GM23338 (cell line): ENCODE data around the gene PEX19. TPM values are rescaled to one million over a fixed set of nuclear protein-coding genes. Genes with fewer than 3 reads are reported as not detected.

Source experiments
- ATAC-seq: fragments of 200-7000 bp; cut with Tn5 transposase; 3 replicates; pipeline ENCODE4 v1.9.1; 2020
- DNase-seq: peaks from one replicate; pipeline ENCODE4 v3.0.0-alpha.2; 2015; ENCODE audit warnings: low spot score
- H2AFZ ChIP-seq: fragments of 200-600 bp; sonication (generic); 2 replicates; pipeline ENCODE4 v1.8.0; 2016; ENCODE audit warnings: antibody characterized with exemption, mild to moderate bottlenecking, moderate library complexity
- H3F3A ChIP-seq: fragments of 200-600 bp; sonication (generic); replicated peaks from 2 replicates; pipeline ENCODE4 v1.8.0; 2017; ENCODE audit warnings: antibody characterized with exemption, mixed run types, low read depth
- H3K27ac ChIP-seq: fragments of 200-600 bp; sonication (generic); 2 replicates; pipeline ENCODE4 v1.6.1; 2016; ENCODE audit warnings: low read depth
- H3K27me3 ChIP-seq: fragments of 200-600 bp; sonication (generic); 2 replicates; pipeline ENCODE4 v1.8.0; 2016; ENCODE audit warnings: mild to moderate bottlenecking, mixed run types, moderate library complexity; ENCODE audit not compliant: insufficient read depth
- H3K36me3 ChIP-seq: fragments of 200-600 bp; sonication (generic); 2 replicates; pipeline ENCODE4 v1.8.0; 2016; ENCODE audit warnings: mild to moderate bottlenecking; ENCODE audit not compliant: insufficient read depth
- H3K4me1 ChIP-seq: fragments of 200-600 bp; sonication (generic); 2 replicates; pipeline ENCODE4 v1.8.0; 2016; ENCODE audit warnings: mild to moderate bottlenecking, moderate library complexity; ENCODE audit not compliant: insufficient read depth
- H3K4me2 ChIP-seq: fragments of 200-600 bp; sonication (generic); 2 replicates; pipeline ENCODE4 v1.7.1; 2017; ENCODE audit warnings: mixed run types
- H3K4me3 ChIP-seq: fragments of 200-600 bp; sonication (generic); 2 replicates; pipeline ENCODE4 v1.6.1; 2016; ENCODE audit warnings: mixed run types
- H3K79me2 ChIP-seq: fragments of 200-600 bp; sonication (generic); replicated peaks from 2 replicates; pipeline ENCODE4 v1.8.0; 2017; ENCODE audit warnings: mild to moderate bottlenecking; ENCODE audit not compliant: insufficient read depth
- H3K9me2 ChIP-seq: fragments of 200-600 bp; sonication (generic); 2 replicates; pipeline ENCODE4 v1.8.0; 2017; ENCODE audit not compliant: insufficient read depth
- H4K20me1 ChIP-seq: fragments of 200-600 bp; sonication (generic); replicated peaks from 2 replicates; pipeline ENCODE4 v1.8.0; 2017; ENCODE audit warnings: mild to moderate bottlenecking; ENCODE audit not compliant: insufficient read depth
- H3K27ac Mint-ChIP-seq: 2 replicates; pipeline ENCODE4 v1.8.0; 2020; ENCODE audit warnings: inconsistent platforms, mild to moderate bottlenecking, moderate library complexity, mixed read lengths
- H3K27me3 Mint-ChIP-seq: 3 replicates; pipeline ENCODE4 v1.8.0; 2022; ENCODE audit warnings: low read depth, mild to moderate bottlenecking, moderate library complexity, mixed read lengths, inconsistent platforms; ENCODE audit not compliant: insufficient read depth, poor library complexity
- H3K36me3 Mint-ChIP-seq: 3 replicates; pipeline ENCODE4 v1.8.0; 2021; ENCODE audit warnings: low read depth, mild to moderate bottlenecking, inconsistent platforms, moderate library complexity, mixed read lengths
- H3K4me1 Mint-ChIP-seq: 3 replicates; pipeline ENCODE4 v1.8.0; 2020; ENCODE audit warnings: mild to moderate bottlenecking, inconsistent platforms, mixed read lengths
- H3K4me3 Mint-ChIP-seq: 3 replicates; pipeline ENCODE4 v1.8.0; 2021; ENCODE audit warnings: moderate library complexity, mild to moderate bottlenecking, inconsistent platforms, mixed read lengths
- H3K9me3 Mint-ChIP-seq: 3 replicates; pipeline ENCODE4 v1.8.0; 2020; ENCODE audit warnings: moderate library complexity, mild to moderate bottlenecking, inconsistent platforms, mixed read lengths
- CREB1 ChIP-seq: fragments of 250-450 bp; sonication (Bioruptor Pico); IDR thresholded peaks from 2 replicates; pipeline ENCODE4 v1.5.0; 2020; ENCODE audit warnings: low read depth, mild to moderate bottlenecking, moderate library complexity
- EZH2 ChIP-seq: fragments of 200-600 bp; sonication (generic); IDR thresholded peaks from one replicate; pipeline ENCODE4 v1.8.0; 2017; ENCODE audit warnings: antibody characterized with exemption, mild to moderate bottlenecking, low read depth; ENCODE audit not compliant: unreplicated experiment
- EZH2phosphoT487 ChIP-seq: fragments of 200-600 bp; sonication (generic); IDR thresholded peaks from one replicate; pipeline ENCODE4 v1.8.1; 2018; ENCODE audit warnings: antibody characterized with exemption; ENCODE audit not compliant: unreplicated experiment
- JUNB ChIP-seq: IDR thresholded peaks from one replicate; pipeline ENCODE4 v1.6.1; 2016; ENCODE audit warnings: antibody characterized with exemption; ENCODE audit not compliant: unreplicated experiment
- NANOG ChIP-seq: IDR thresholded peaks from 2 replicates; pipeline ENCODE4 v1.6.1; 2016; ENCODE audit warnings: antibody characterized with exemption, borderline replicate concordance
- POLR2AphosphoS5 ChIP-seq: IDR thresholded peaks from 2 replicates; pipeline ENCODE4 v1.6.1; 2016; ENCODE audit warnings: antibody characterized with exemption, low read depth
- STAT1 ChIP-seq: IDR thresholded peaks from one replicate; pipeline ENCODE4 v1.6.1; 2016; ENCODE audit warnings: antibody characterized with exemption; ENCODE audit not compliant: unreplicated experiment
- ZNF114 ChIP-seq: fragments of 250-450 bp; sonication (Bioruptor Pico); IDR thresholded peaks from 2 replicates; pipeline ENCODE4 v1.5.0; 2020; ENCODE audit warnings: mild to moderate bottlenecking, moderate library complexity
- ZNF331 ChIP-seq: fragments of 250-450 bp; sonication (Bioruptor Pico); IDR thresholded peaks from 2 replicates; pipeline ENCODE4 v1.5.0; 2020; ENCODE audit warnings: low read depth, mild to moderate bottlenecking, moderate library complexity
- polyA plus RNA-seq: library from polyadenylated mRNA; unstranded; fragments of >200 nt; fragmentation: Nextera tagmentation; extraction: Ambion mirVana; gene quantifications from 2 replicates; pipeline ENCODE4 v1.2.1, GENCODE V29; 2016
- total RNA-seq: library from RNA; depleted of rRNA; stranded (reverse); fragments of >200 nt; shearing (Covaris generic); gene quantifications from 2 replicates; pipeline ENCODE4 v1.2.3, GENCODE V29; 2014
- TF ChIP-seq, protein P1 (sequence below): IDR thresholded peaks from 2 replicates; pipeline ENCODE4 v1.6.1; 2016; ENCODE audit warnings: antibody characterized with exemption
- TF ChIP-seq, protein P2 (sequence below): IDR thresholded peaks from one replicate; pipeline ENCODE4 v1.6.1; 2018; ENCODE audit warnings: antibody characterized with exemption; ENCODE audit not compliant: unreplicated experiment
- TF ChIP-seq, protein P3 (sequence below), 2 experiments: fragments of 200-600 bp in 1 of 2; sonication (generic) in 1 of 2; conservative IDR thresholded peaks; 2 replicates each; pipeline versions ENCODE4 v1.5.1 to v1.6.1; 2016 to 2017; ENCODE audit warnings: antibody characterized with exemption in 2 of 2, low read depth in 2 of 2, mild to moderate bottlenecking in 2 of 2, moderate library complexity in 1 of 2
- TF ChIP-seq, protein P4 (sequence below): fragments of 250-450 bp; sonication (Bioruptor Pico); IDR thresholded peaks from 2 replicates; pipeline ENCODE4 v1.5.0; 2020; ENCODE audit warnings: mild to moderate bottlenecking, moderate library complexity

Gene PEX19
- total and polyA plus RNA-seq, 2 experiments from 2014 or later, result 21.8 to 56.7 TPM

DNA sequence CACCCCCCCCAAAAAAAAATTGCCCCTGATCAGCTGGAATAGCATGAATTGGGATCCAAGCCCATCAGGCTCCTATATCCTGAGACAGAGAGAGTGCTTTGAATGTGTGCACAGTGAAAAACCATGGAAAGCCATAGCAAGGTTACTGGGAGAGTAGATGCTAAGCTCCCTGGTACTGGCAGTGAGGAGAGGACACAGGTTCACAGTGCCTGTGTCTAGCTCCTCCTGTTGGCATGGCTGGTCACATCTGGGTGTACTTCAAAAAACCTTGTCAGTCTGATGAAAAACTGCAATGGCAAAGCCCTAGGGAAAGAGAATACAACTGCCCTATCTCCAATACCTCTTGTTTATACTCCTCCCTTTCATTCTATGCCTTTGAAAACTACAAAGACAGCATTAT, 45.2 kb upstream of the PEX19 start:
- peaks cover 59% of the 10 kb centered on the region for H3K36me3 Mint-ChIP-seq
- ATAC-seq, result no peak
- H3K27ac Mint-ChIP-seq, result no peak overlapping the region

More for the DNA sequence above, 45.2 kb upstream of the PEX19 start:
- H3K36me3 ChIP-seq, result peaks cover 54% of the 10 kb centered on the region
- H4K20me1 ChIP-seq, result peaks cover 24% of the 10 kb centered on the region
- H3K27me3 Mint-ChIP-seq, result peaks cover 1% of the 10 kb centered on the region
- no peak overlapping the region for H3K27ac ChIP-seq
- no peak overlapping the region for H3K4me2 ChIP-seq
- no peaks in the 10 kb centered on the region for H3K9me3 Mint-ChIP-seq
- DNase-seq, result no peak
- no peaks in the 10 kb centered on the region for H3F3A ChIP-seq
- H2AFZ ChIP-seq, result no peak overlapping the region
- no peaks in the 10 kb centered on the region for H3K4me1 ChIP-seq
- TF ChIP-seq EZH2, result no peak
- TF ChIP-seq, protein P1, sequence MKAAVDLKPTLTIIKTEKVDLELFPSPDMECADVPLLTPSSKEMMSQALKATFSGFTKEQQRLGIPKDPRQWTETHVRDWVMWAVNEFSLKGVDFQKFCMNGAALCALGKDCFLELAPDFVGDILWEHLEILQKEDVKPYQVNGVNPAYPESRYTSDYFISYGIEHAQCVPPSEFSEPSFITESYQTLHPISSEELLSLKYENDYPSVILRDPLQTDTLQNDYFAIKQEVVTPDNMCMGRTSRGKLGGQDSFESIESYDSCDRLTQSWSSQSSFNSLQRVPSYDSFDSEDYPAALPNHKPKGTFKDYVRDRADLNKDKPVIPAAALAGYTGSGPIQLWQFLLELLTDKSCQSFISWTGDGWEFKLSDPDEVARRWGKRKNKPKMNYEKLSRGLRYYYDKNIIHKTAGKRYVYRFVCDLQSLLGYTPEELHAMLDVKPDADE, result no peak
- no peak for TF ChIP-seq NANOG
- no peak for TF ChIP-seq STAT1
- no peak for TF ChIP-seq EZH2phosphoT487
- TF ChIP-seq JUNB, result no peak
- TF ChIP-seq CREB1 (CRISPR knock-in tag), result no peak
- TF ChIP-seq ZNF114 (CRISPR knock-in tag), result no peak
- TF ChIP-seq POLR2AphosphoS5, result no peak
- TF ChIP-seq, protein P2, sequence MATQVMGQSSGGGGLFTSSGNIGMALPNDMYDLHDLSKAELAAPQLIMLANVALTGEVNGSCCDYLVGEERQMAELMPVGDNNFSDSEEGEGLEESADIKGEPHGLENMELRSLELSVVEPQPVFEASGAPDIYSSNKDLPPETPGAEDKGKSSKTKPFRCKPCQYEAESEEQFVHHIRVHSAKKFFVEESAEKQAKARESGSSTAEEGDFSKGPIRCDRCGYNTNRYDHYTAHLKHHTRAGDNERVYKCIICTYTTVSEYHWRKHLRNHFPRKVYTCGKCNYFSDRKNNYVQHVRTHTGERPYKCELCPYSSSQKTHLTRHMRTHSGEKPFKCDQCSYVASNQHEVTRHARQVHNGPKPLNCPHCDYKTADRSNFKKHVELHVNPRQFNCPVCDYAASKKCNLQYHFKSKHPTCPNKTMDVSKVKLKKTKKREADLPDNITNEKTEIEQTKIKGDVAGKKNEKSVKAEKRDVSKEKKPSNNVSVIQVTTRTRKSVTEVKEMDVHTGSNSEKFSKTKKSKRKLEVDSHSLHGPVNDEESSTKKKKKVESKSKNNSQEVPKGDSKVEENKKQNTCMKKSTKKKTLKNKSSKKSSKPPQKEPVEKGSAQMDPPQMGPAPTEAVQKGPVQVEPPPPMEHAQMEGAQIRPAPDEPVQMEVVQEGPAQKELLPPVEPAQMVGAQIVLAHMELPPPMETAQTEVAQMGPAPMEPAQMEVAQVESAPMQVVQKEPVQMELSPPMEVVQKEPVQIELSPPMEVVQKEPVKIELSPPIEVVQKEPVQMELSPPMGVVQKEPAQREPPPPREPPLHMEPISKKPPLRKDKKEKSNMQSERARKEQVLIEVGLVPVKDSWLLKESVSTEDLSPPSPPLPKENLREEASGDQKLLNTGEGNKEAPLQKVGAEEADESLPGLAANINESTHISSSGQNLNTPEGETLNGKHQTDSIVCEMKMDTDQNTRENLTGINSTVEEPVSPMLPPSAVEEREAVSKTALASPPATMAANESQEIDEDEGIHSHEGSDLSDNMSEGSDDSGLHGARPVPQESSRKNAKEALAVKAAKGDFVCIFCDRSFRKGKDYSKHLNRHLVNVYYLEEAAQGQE, result no peak
- TF ChIP-seq, protein P3, sequence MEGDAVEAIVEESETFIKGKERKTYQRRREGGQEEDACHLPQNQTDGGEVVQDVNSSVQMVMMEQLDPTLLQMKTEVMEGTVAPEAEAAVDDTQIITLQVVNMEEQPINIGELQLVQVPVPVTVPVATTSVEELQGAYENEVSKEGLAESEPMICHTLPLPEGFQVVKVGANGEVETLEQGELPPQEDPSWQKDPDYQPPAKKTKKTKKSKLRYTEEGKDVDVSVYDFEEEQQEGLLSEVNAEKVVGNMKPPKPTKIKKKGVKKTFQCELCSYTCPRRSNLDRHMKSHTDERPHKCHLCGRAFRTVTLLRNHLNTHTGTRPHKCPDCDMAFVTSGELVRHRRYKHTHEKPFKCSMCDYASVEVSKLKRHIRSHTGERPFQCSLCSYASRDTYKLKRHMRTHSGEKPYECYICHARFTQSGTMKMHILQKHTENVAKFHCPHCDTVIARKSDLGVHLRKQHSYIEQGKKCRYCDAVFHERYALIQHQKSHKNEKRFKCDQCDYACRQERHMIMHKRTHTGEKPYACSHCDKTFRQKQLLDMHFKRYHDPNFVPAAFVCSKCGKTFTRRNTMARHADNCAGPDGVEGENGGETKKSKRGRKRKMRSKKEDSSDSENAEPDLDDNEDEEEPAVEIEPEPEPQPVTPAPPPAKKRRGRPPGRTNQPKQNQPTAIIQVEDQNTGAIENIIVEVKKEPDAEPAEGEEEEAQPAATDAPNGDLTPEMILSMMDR (conservative IDR thresholded peaks at IDR 0.05; ENCODE audit: low read depth in 2 of 2), result no peak; a peak in 1 of 4 replicates
- TF ChIP-seq, protein P4, sequence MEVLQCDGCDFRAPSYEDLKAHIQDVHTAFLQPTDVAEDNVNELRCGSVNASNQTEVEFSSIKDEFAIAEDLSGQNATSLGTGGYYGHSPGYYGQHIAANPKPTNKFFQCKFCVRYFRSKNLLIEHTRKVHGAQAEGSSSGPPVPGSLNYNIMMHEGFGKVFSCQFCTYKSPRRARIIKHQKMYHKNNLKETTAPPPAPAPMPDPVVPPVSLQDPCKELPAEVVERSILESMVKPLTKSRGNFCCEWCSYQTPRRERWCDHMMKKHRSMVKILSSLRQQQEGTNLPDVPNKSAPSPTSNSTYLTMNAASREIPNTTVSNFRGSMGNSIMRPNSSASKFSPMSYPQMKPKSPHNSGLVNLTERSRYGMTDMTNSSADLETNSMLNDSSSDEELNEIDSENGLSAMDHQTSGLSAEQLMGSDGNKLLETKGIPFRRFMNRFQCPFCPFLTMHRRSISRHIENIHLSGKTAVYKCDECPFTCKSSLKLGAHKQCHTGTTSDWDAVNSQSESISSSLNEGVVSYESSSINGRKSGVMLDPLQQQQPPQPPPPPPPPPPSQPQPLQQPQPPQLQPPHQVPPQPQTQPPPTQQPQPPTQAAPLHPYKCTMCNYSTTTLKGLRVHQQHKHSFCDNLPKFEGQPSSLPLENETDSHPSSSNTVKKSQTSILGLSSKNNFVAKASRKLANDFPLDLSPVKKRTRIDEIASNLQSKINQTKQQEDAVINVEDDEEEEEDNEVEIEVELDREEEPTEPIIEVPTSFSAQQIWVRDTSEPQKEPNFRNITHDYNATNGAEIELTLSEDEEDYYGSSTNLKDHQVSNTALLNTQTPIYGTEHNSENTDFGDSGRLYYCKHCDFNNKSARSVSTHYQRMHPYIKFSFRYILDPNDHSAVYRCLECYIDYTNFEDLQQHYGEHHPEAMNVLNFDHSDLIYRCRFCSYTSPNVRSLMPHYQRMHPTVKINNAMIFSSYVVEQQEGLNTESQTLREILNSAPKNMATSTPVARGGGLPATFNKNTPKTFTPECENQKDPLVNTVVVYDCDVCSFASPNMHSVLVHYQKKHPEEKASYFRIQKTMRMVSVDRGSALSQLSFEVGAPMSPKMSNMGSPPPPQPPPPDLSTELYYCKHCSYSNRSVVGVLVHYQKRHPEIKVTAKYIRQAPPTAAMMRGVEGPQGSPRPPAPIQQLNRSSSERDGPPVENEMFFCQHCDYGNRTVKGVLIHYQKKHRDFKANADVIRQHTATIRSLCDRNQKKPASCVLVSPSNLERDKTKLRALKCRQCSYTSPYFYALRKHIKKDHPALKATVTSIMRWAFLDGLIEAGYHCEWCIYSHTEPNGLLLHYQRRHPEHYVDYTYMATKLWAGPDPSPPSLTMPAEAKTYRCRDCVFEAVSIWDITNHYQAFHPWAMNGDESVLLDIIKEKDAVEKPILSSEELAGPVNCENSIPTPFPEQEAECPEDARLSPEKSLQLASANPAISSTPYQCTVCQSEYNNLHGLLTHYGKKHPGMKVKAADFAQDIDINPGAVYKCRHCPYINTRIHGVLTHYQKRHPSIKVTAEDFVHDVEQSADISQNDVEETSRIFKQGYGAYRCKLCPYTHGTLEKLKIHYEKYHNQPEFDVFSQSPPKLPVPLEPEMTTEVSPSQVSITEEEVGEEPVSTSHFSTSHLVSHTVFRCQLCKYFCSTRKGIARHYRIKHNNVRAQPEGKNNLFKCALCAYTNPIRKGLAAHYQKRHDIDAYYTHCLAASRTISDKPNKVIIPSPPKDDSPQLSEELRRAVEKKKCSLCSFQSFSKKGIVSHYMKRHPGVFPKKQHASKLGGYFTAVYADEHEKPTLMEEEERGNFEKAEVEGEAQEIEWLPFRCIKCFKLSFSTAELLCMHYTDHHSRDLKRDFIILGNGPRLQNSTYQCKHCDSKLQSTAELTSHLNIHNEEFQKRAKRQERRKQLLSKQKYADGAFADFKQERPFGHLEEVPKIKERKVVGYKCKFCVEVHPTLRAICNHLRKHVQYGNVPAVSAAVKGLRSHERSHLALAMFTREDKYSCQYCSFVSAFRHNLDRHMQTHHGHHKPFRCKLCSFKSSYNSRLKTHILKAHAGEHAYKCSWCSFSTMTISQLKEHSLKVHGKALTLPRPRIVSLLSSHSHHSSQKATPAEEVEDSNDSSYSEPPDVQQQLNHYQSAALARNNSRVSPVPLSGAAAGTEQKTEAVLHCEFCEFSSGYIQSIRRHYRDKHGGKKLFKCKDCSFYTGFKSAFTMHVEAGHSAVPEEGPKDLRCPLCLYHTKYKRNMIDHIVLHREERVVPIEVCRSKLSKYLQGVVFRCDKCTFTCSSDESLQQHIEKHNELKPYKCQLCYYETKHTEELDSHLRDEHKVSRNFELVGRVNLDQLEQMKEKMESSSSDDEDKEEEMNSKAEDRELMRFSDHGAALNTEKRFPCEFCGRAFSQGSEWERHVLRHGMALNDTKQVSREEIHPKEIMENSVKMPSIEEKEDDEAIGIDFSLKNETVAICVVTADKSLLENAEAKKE (CRISPR knock-in tag), result no peak
- TF ChIP-seq ZNF331 (CRISPR knock-in tag), result no peak
- peaks cover 7% of the 10 kb centered on the region; the same call in 1 of the 2 replicates for H3K79me2 ChIP-seq
- no peak overlapping the region for H3K4me3 ChIP-seq
- H3K27me3 ChIP-seq, result no peaks in the 10 kb centered on the region
- H3K9me2 ChIP-seq, result no peaks in the 10 kb centered on the region
- H3K4me3 Mint-ChIP-seq, result no peak overlapping the region
- H3K4me1 Mint-ChIP-seq, result no peaks in the 10 kb centered on the region
